Activated CD8-positive, alpha-beta T cell treated with anti-CD3 and anti-CD28 coated beads, Interleukin-2, amount 10 ng/mL, durations not matched to agents 7 days and 5 days (primary cell): Measurements from ENCODE around the gene PRRC1. TPM values are rescaled to one million over a fixed set of nuclear protein-coding genes. Genes with fewer than 3 reads are reported as not detected.

Source experiments
- ATAC-seq: fragments of 150-1000 bp; cut with Tn5 transposase; one replicate; pipeline ENCODE4 v1.10.0; 2021; ENCODE audit warnings: moderate library complexity
- CTCF ChIA-PET: fragments of 350-600 bp; sonication (Branson Sonifier 250); formaldehyde crosslinking; loops from one replicate; lab custom pipeline; 2021; ENCODE audit warnings: antibody characterized with exemption; lab: Charles Lee
- POLR2A ChIA-PET: fragments of 350-600 bp; sonication (Branson Sonifier 250); formaldehyde crosslinking; loops from one replicate; lab custom pipeline; 2021; ENCODE audit warnings: antibody characterized with exemption; lab: Charles Lee
- DNase-seq: peaks from one replicate; pipeline ENCODE4 v3.0.0-alpha.2; 2020
- H3K27ac Mint-ChIP-seq: one replicate; pipeline ENCODE4 v1.8.0; 2021; ENCODE audit warnings: mild to moderate bottlenecking, mixed read lengths
- H3K27me3 Mint-ChIP-seq: one replicate; pipeline ENCODE4 v1.8.0; 2021; ENCODE audit warnings: low read depth, mixed read lengths
- H3K36me3 Mint-ChIP-seq: one replicate; pipeline ENCODE4 v1.8.0; 2021; ENCODE audit warnings: low read depth, mixed read lengths
- H3K4me1 Mint-ChIP-seq: one replicate; pipeline ENCODE4 v1.8.0; 2021; ENCODE audit warnings: low read depth, mixed read lengths
- H3K4me3 Mint-ChIP-seq: one replicate; pipeline ENCODE4 v1.8.0; 2021; ENCODE audit warnings: mild to moderate bottlenecking, mixed read lengths
- H3K9me3 Mint-ChIP-seq: one replicate; pipeline ENCODE4 v1.8.0; 2022; ENCODE audit warnings: mixed read lengths; ENCODE audit not compliant: insufficient read depth
- total RNA-seq, 2 experiments: library from RNA; stranded (reverse); gene quantifications; one replicate each; pipeline ENCODE4 v1.2.3, GENCODE V29; 2021

The PRRC1 gene
- total RNA-seq, 2 experiments from 2014 or later, result 36.0 to 41.3 TPM

- no peaks in the 10 kb centered on the region for H3K9me3 Mint-ChIP-seq
Measured at GRCh38 chr5:127585661-127586060, 68.2 kb downstream of the PRRC1 start.

GRCh38 chr5:127586066-127586770, 68.8 kb downstream of the PRRC1 start:
- Mint-ChIP-seq H3K4me3 (no peak overlapping the region), H3K36me3 (no peaks in the 10 kb centered on the region), H3K9me3 (no peaks in the 10 kb centered on the region), H3K27ac (no peak overlapping the region), H3K4me1 (peaks cover 1% of the 10 kb centered on the region), H3K27me3 (peaks cover 4% of the 10 kb centered on the region)
- DNase-seq (no peak), ATAC-seq (no peak)
- POLR2A ChIA-PET, result no interaction called here
- CTCF ChIA-PET, result interaction anchor here (1.0 kb wide), 1 partner anchor 13 kb away, joined by 4 read pairs; no protein-coding TSS in a partner anchor

More at GRCh38 chr5:127585661-127586060, 68.2 kb downstream of the PRRC1 start:
- ChIA-PET POLR2A (no interaction called here), CTCF (interaction anchor here (1.0 kb wide), 1 partner anchor 13 kb away, joined by 4 read pairs; no protein-coding TSS in a partner anchor)
- H3K27ac Mint-ChIP-seq, result peak overlapping the region; percentile 54
- no peak overlapping the region for H3K4me3 Mint-ChIP-seq
- H3K4me1 Mint-ChIP-seq, result peaks cover 1% of the 10 kb centered on the region
- no peak for DNase-seq
- H3K36me3 Mint-ChIP-seq, result no peaks in the 10 kb centered on the region
- no peak for ATAC-seq
- peaks cover 4% of the 10 kb centered on the region for H3K27me3 Mint-ChIP-seq

GRCh38 chr5:127586811-127587210, 69.4 kb downstream of the PRRC1 start:
- Mint-ChIP-seq H3K4me3 (no peak overlapping the region), H3K27me3 (peaks cover 4% of the 10 kb centered on the region), H3K36me3 (no peaks in the 10 kb centered on the region), H3K4me1 (peaks cover 1% of the 10 kb centered on the region), H3K9me3 (no peaks in the 10 kb centered on the region), H3K27ac (no peak overlapping the region)
- DNase-seq, result no peak
- POLR2A ChIA-PET, result no interaction called here
- ATAC-seq, result no peak
- CTCF ChIA-PET, result interaction anchor here (1.0 kb wide), 1 partner anchor 14 kb away, joined by 4 read pairs; no protein-coding TSS in a partner anchor

- DNase-seq (no peak), ATAC-seq (no peak)
- ChIA-PET POLR2A (no interaction called here), CTCF (no interaction called here)
- Mint-ChIP-seq H3K4me3 (no peak overlapping the region), H3K27ac (no peak overlapping the region), H3K27me3 (peaks cover 4% of the 10 kb centered on the region), H3K36me3 (no peaks in the 10 kb centered on the region), H3K9me3 (no peaks in the 10 kb centered on the region), H3K4me1 (peaks cover 1% of the 10 kb centered on the region)
Measured at GRCh38 chr5:127587246-127587917, 69.9 kb downstream of the PRRC1 start.

- POLR2A ChIA-PET, result no interaction called here
- H3K4me1 Mint-ChIP-seq, result peaks cover 1% of the 10 kb centered on the region
- no peak for ATAC-seq
- no peak overlapping the region for H3K4me3 Mint-ChIP-seq
- H3K27ac Mint-ChIP-seq, result no peak overlapping the region
- no peak for DNase-seq
- peaks cover 4% of the 10 kb centered on the region for H3K27me3 Mint-ChIP-seq
- no peaks in the 10 kb centered on the region for H3K9me3 Mint-ChIP-seq
- no peaks in the 10 kb centered on the region for H3K36me3 Mint-ChIP-seq
- CTCF ChIA-PET, result no interaction called here
Measured at GRCh38 chr5:127588368-127588767, 70.9 kb downstream of the PRRC1 start.

- Mint-ChIP-seq H3K4me1 (peaks cover 1% of the 10 kb centered on the region), H3K9me3 (no peaks in the 10 kb centered on the region), H3K27ac (no peak overlapping the region), H3K4me3 (no peak overlapping the region), H3K27me3 (peaks cover 4% of the 10 kb centered on the region), H3K36me3 (no peaks in the 10 kb centered on the region)
- ATAC-seq, result no peak
- CTCF ChIA-PET, result interaction anchor here (1.1 to 1.2 kb wide), 2 partner anchors 18 to 26 kb away, joined by 3 to 4 read pairs; no protein-coding TSS in a partner anchor
- DNase-seq, result no peak
- POLR2A ChIA-PET, result no interaction called here
Measured at GRCh38 chr5:127589309-127590030, 72.0 kb downstream of the PRRC1 start.

- H3K36me3 Mint-ChIP-seq, result no peaks in the 10 kb centered on the region
- peaks cover 1% of the 10 kb centered on the region for H3K4me1 Mint-ChIP-seq
- H3K27ac Mint-ChIP-seq, result no peak overlapping the region
- no peak overlapping the region for H3K4me3 Mint-ChIP-seq
- ChIA-PET POLR2A (no interaction called here), CTCF (interaction anchor here (1.1 to 1.2 kb wide), 2 partner anchors 19 to 26 kb away, joined by 3 to 4 read pairs; no protein-coding TSS in a partner anchor)
- H3K27me3 Mint-ChIP-seq, result peaks cover 4% of the 10 kb centered on the region
- DNase-seq, result no peak
- H3K9me3 Mint-ChIP-seq, result no peaks in the 10 kb centered on the region
- ATAC-seq, result peak; percentile 47
Measured at GRCh38 chr5:127590156-127590722, 72.8 kb downstream of the PRRC1 start.

GRCh38 chr5:127595484-127596368, 78.3 kb downstream of the PRRC1 start:
- no peak for ATAC-seq
- no peak overlapping the region for H3K4me3 Mint-ChIP-seq
- H3K27ac Mint-ChIP-seq, result no peak overlapping the region
- H3K27me3 Mint-ChIP-seq, result peaks cover 2% of the 10 kb centered on the region
- H3K36me3 Mint-ChIP-seq, result no peaks in the 10 kb centered on the region
- ChIA-PET CTCF (no interaction called here), POLR2A (no interaction called here)
- H3K9me3 Mint-ChIP-seq, result no peaks in the 10 kb centered on the region
- H3K4me1 Mint-ChIP-seq, result peaks cover 7% of the 10 kb centered on the region
- DNase-seq, result no peak

GRCh38 chr5:127596501-127596900, 79.1 kb downstream of the PRRC1 start:
- DNase-seq, result no peak
- CTCF ChIA-PET, result no interaction called here

GRCh38 chr5:127599320-127599719, 81.9 kb downstream of the PRRC1 start:
- Mint-ChIP-seq H3K4me1 (peaks cover 7% of the 10 kb centered on the region), H3K4me3 (no peak overlapping the region), H3K27me3 (peaks cover 9% of the 10 kb centered on the region), H3K27ac (no peak overlapping the region), H3K36me3 (no peaks in the 10 kb centered on the region), H3K9me3 (no peaks in the 10 kb centered on the region)
- ATAC-seq (no peak), DNase-seq (no peak)
- ChIA-PET CTCF (interaction anchor here (1.0 kb wide), 1 partner anchor 35 kb away, joined by 3 read pairs; no protein-coding TSS in a partner anchor), POLR2A (no interaction called here)

More at GRCh38 chr5:127596501-127596900, 79.1 kb downstream of the PRRC1 start:
- ATAC-seq, result no peak
- POLR2A ChIA-PET, result no interaction called here
- Mint-ChIP-seq H3K4me3 (no peak overlapping the region), H3K27me3 (peaks cover 2% of the 10 kb centered on the region), H3K9me3 (no peaks in the 10 kb centered on the region), H3K4me1 (peaks cover 7% of the 10 kb centered on the region), H3K36me3 (no peaks in the 10 kb centered on the region), H3K27ac (no peak overlapping the region)

- Mint-ChIP-seq H3K4me3 (no peak overlapping the region), H3K27me3 (peaks cover 9% of the 10 kb centered on the region), H3K27ac (no peak overlapping the region), H3K4me1 (peaks cover 7% of the 10 kb centered on the region), H3K9me3 (no peaks in the 10 kb centered on the region), H3K36me3 (no peaks in the 10 kb centered on the region)
- no peak for DNase-seq
- POLR2A ChIA-PET, result no interaction called here
- CTCF ChIA-PET, result interaction anchor here (1.0 kb wide), 1 partner anchor 36 kb away, joined by 3 read pairs; no protein-coding TSS in a partner anchor
- no peak for ATAC-seq
Measured at GRCh38 chr5:127599847-127600246, 82.4 kb downstream of the PRRC1 start.
